Uterus (tissue), 4 donors: ENCODE results near the gene AMER3. TPM values are rescaled to one million over a fixed set of nuclear protein-coding genes. Genes with fewer than 3 reads are reported as not detected.

Experiments
- DNase-seq, 2 donors: peaks; one replicate each; pipeline ENCODE4 v3.0.0-alpha.2; 2019 to 2020
- H3K27ac ChIP-seq, 2 donors: fragments of 200-600 bp; sonication (generic); 1 replicate in 1 of 2; 2 replicates in 1 of 2; pipeline ENCODE4 v1.5.1; 2016 to 2018
- H3K27me3 ChIP-seq, 2 donors: fragments of 200-600 bp; sonication (generic); one replicate each; pipeline ENCODE4 v1.5.1; 2018 to 2019; ENCODE audit warnings: control low read depth in 1 of 2
- H3K36me3 ChIP-seq, 2 donors: fragments of 200-600 bp; sonication (generic); one replicate each; pipeline ENCODE4 v1.5.1; 2019; ENCODE audit warnings: control low read depth in 1 of 2
- H3K4me1 ChIP-seq, 2 donors: fragments of 200-600 bp; sonication (generic); one replicate each; pipeline ENCODE4 v1.5.1; 2018 to 2019; ENCODE audit warnings: control low read depth in 1 of 2
- H3K4me3 ChIP-seq, 2 donors: fragments of 200-600 bp; sonication (generic); 1 replicate in 1 of 2; 2 replicates in 1 of 2; pipeline ENCODE4 v1.5.1; 2018 to 2019; ENCODE audit warnings: mild to moderate bottlenecking in 1 of 2
- H3K9me3 ChIP-seq, 2 donors: fragments of 200-600 bp; sonication (generic); one replicate each; pipeline ENCODE4 v1.5.1; 2019; ENCODE audit warnings: control low read depth in 1 of 2
- POLR2A ChIP-seq, 2 donors: fragments of 450-650 bp; IDR thresholded peaks; one replicate each; pipeline ENCODE4 v1.6.1; 2016; ENCODE audit warnings: antibody characterized with exemption in 2 of 2, mild to moderate bottlenecking in 1 of 2, moderate library complexity in 1 of 2
- intact Hi-C: fragments of 100-400 bp; cut with DNase I; formaldehyde crosslinking; loops from one replicate; pipeline ENCODE4 v1.15.1; 2023; ENCODE audit warnings: low total_unique reads
- total RNA-seq, 4 donors: library from RNA; depleted of rRNA in 3 of 4; stranded (reverse); fragments of >200 nt in 3 of 4; gene quantifications; one replicate each; pipeline versions ENCODE4 v1.1.0 to v1.2.4, GENCODE V29; 2014 to 2023
- TF ChIP-seq, protein P1 (sequence below), 4 experiments: fragments of 200-600 bp in 2 of 4; fragments of 450-650 bp in 2 of 4; sonication (generic) in 2 of 4; IDR thresholded peaks; one replicate each; pipeline ENCODE4 v1.5.1; 2016 to 2019; ENCODE audit warnings: antibody characterized with exemption in 4 of 4, mild to moderate bottlenecking in 2 of 4, moderate library complexity in 1 of 4
- donor health status: DM: yes; HTN: yes; CAD: no.

AMER3 gene
- total RNA-seq, 4 donors from 2014 or later, result 0.21 TPM; not detected in 3

- Histone ChIP-seq H3K27ac (no peak overlapping the region), H3K36me3 (no peaks in the 10 kb centered on the region), H3K4me3 (no peak overlapping the region), H3K9me3 (no peaks in the 10 kb centered on the region), H3K4me1 (no peaks in the 10 kb centered on the region), H3K27me3 (peaks cover 0 to 20% of the 10 kb centered on the region in 2 donors)
- no peak for TF ChIP-seq POLR2A (IDR thresholded peaks at IDR 0.05)
- TF ChIP-seq, protein P1, sequence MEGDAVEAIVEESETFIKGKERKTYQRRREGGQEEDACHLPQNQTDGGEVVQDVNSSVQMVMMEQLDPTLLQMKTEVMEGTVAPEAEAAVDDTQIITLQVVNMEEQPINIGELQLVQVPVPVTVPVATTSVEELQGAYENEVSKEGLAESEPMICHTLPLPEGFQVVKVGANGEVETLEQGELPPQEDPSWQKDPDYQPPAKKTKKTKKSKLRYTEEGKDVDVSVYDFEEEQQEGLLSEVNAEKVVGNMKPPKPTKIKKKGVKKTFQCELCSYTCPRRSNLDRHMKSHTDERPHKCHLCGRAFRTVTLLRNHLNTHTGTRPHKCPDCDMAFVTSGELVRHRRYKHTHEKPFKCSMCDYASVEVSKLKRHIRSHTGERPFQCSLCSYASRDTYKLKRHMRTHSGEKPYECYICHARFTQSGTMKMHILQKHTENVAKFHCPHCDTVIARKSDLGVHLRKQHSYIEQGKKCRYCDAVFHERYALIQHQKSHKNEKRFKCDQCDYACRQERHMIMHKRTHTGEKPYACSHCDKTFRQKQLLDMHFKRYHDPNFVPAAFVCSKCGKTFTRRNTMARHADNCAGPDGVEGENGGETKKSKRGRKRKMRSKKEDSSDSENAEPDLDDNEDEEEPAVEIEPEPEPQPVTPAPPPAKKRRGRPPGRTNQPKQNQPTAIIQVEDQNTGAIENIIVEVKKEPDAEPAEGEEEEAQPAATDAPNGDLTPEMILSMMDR (IDR thresholded peaks at IDR 0.05), result no peak
- intact Hi-C loops, result no loop called here
- no peak for DNase-seq
Measured at GRCh38 chr2:130754811-130755210, 529 bp upstream of the AMER3 start.

- TF ChIP-seq, protein P1 (IDR thresholded peaks at IDR 0.05), result no peak
- no peak for TF ChIP-seq POLR2A (IDR thresholded peaks at IDR 0.05)
- intact Hi-C loops, result no loop called here
Measured at GRCh38 chr2:130756053-130756873, 923 bp downstream of the AMER3 start.

DNA sequence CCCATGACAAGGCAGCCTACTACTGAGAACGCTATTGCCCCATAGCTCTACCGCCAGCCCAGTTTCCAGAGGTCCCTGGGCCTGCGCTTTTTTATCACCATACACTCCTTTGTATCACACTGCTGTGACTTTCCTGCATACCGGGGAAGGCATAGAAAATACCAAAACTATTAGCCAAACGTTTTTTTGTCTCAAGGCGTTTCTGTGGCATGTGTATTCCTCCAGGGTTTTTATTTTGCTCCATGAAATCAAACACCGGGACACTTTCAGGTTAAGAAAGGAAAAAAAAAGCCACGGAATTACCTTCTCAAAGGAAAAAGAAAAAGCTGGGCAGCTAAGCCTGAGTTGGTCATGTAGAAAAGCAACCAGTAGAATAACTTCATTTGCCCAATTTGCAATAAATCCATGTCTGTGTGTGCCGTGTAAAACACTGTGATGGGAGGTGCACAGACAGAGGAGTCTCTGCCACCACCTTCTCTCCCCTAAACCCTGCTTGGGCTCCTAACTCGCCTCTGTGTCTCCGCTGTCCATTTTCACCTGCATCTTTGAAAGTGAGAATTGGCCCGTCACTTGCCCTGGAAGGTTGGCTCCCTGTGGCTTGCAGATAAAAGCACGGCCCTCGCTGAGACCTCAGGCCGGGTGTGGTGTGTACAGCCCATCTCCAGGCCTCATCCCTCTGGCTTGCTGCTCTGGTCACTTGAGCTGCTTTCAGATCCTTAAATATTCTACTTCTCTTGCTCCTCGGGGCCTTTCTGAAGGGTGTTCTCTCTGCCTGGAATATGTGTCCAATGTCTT is 1.7 kb downstream of the AMER3 start:
- no peak overlapping the region for H3K4me3 ChIP-seq
- no peaks in the 10 kb centered on the region for H3K9me3 ChIP-seq
- no peaks in the 10 kb centered on the region for H3K36me3 ChIP-seq
- H3K27me3 ChIP-seq, result peaks cover 0 to 20% of the 10 kb centered on the region in 2 donors
- no peak for TF ChIP-seq POLR2A (IDR thresholded peaks at IDR 0.05)
- TF ChIP-seq, protein P1 (IDR thresholded peaks at IDR 0.05), result no peak
- DNase-seq, result no peak
- H3K4me1 ChIP-seq, result no peaks in the 10 kb centered on the region
- intact Hi-C loops, result no loop called here
- H3K27ac ChIP-seq, result no peak overlapping the region

More at GRCh38 chr2:130756053-130756873, 923 bp downstream of the AMER3 start:
- H3K27me3 ChIP-seq, result peaks cover 0 to 20% of the 10 kb centered on the region in 2 donors
- no peak overlapping the region for H3K4me3 ChIP-seq
- H3K4me1 ChIP-seq, result no peaks in the 10 kb centered on the region
- no peak overlapping the region for H3K27ac ChIP-seq
- H3K36me3 ChIP-seq, result no peaks in the 10 kb centered on the region
- DNase-seq, result no peak
- H3K9me3 ChIP-seq, result no peaks in the 10 kb centered on the region

DNA sequence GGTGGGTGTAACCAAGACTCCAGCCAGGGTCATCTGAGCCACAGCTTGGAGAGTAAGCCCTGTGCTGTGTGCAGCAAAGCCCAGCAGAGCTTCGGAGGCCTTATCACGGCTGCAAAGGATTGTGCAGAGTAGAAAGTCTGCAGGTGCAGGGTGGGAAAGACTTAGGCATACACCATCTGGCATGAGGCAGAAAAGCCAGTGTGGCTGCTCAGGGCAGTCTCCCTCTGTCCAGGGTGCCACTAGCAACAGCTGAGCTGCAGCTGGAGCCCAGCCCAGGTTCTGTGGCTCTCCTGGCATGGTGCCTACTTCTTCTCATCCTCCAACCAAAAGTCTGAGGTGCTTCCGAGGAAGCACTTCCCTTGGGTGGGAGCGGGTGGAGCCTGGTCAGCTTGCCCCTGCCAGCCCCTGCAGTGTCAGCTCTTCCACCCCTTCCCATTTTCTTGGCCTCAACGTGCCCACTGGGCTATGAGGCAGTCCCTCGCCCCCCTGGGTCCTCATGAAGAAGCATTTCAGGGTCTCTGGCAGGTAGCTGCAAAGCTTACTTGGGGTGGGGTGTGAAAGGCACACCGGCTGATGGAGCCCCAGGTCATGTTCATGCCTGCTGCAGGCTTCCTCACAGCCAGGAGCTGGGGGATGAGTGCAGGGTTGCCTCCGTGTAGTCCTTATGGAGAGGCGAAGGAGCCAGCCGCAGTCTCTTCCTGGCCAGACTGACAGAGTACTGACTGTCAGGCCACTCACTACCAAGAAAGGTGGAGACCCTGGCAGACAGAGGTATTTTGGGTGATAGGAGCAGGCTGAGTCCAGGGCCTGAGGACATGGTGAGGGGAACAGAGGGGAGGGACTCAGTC is 4.8 kb downstream of the AMER3 start:
- DNase-seq, result no peak

More for the DNA sequence above, 4.8 kb downstream of the AMER3 start:
- no peaks in the 10 kb centered on the region for H3K4me1 ChIP-seq
- intact Hi-C loops, result no loop called here
- no peaks in the 10 kb centered on the region for H3K36me3 ChIP-seq
- TF ChIP-seq, protein P1 (IDR thresholded peaks at IDR 0.05), result no peak
- TF ChIP-seq POLR2A (IDR thresholded peaks at IDR 0.05), result no peak
- H3K27ac ChIP-seq, result no peak overlapping the region
- H3K9me3 ChIP-seq, result no peaks in the 10 kb centered on the region
- peaks cover 0 to 20% of the 10 kb centered on the region in 2 donors for H3K27me3 ChIP-seq
- no peak overlapping the region for H3K4me3 ChIP-seq
